ENCODE measurements around the gene ANO8. TPM values are rescaled to one million over a fixed set of nuclear protein-coding genes. Genes with fewer than 3 reads are reported as not detected.
"Not testable (repeated sequence)": the region's sequence is repeated elsewhere in the genome, so short reads cannot be mapped to it uniquely, and the experiment has no call there.

The ANO8 gene, protein sequence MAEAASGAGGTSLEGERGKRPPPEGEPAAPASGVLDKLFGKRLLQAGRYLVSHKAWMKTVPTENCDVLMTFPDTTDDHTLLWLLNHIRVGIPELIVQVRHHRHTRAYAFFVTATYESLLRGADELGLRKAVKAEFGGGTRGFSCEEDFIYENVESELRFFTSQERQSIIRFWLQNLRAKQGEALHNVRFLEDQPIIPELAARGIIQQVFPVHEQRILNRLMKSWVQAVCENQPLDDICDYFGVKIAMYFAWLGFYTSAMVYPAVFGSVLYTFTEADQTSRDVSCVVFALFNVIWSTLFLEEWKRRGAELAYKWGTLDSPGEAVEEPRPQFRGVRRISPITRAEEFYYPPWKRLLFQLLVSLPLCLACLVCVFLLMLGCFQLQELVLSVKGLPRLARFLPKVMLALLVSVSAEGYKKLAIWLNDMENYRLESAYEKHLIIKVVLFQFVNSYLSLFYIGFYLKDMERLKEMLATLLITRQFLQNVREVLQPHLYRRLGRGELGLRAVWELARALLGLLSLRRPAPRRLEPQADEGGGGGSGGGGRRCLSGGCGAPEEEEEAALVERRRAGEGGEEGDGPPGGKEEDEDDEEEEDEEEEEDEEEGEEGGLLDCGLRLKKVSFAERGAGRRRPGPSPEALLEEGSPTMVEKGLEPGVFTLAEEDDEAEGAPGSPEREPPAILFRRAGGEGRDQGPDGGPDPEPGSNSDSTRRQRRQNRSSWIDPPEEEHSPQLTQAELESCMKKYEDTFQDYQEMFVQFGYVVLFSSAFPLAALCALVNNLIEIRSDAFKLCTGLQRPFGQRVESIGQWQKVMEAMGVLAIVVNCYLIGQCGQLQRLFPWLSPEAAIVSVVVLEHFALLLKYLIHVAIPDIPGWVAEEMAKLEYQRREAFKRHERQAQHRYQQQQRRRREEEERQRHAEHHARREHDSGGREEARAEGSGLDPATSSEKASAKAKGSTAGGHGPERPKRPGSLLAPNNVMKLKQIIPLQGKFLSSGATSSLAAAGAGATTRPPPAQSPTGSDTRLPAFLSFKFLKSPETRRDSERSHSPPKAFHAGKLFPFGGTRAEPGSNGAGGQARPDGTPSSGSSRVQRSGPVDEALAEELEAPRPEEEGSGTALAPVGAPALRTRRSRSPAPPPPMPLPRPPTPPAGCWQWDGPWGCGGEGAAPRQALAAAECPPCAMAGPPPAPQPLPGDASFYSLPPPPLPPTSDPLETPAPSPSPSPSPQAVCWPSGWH
- 20.0 TPM for total RNA-seq

DNA sequence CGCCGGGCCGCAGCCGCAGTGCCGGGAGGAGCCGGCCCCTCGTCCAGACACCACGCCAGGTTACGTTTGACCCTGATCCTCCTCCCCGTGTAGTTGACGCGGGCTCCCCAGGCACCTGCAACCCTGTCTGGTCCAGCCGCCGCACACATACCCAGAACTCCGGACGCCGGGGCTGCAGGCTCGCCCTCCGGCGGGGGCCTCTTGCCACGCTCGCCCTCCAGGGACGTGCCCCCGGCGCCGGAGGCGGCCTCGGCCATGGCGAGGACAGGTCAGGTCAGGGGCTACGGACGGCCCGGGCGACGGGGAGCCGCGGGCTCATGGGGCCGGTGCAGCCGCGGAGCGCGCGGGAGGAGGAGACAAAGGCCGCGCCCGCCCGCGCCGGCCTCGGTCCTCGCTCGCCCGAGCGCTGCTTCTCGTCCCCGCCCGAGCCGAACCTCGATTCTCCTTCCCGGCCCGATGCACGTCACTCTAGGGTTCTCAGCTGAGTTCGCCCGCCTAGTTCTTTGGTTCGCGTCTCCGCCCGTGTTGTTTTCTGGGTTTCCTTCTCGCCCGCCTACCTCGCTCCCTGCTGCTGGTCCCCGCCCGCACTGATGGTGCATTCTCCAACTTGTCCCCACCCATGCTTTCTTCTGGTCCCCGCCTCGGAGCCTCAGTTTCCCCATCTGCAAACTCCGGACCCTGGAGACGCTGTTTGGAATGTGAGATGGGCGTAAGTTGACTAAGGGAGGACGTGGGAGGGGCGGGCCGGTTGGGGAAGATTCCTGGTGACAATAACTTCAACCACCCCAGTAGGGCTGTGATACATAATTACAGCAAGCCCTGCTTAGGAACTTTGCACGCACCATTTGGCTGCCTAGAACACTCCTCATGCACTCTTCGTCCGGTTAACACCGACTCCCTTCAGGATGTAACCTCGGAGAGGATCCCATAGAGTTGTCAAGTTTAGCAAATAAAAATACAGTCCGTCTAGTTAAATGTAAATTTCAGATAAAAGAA lies at the start of gene ANO8:
Gene ANO8 (minus strand): TSS at position 442 of the 996 bp plus-strand sequence. CDS start 185 bp downstream, at position 257.
- peak; percentile 97 for DNase-seq (ENCODE audit: low spot score in 2 of 2)

GRCh38 chr19:17380426-17381138 lies 45.9 kb upstream of the ANO8 start:
- DNase-seq (ENCODE audit: low spot score in 2 of 2) (no peak), FAIRE-seq (no peak)

More for the DNA sequence above, at the start of gene ANO8:
- no peak for FAIRE-seq

GRCh38 chr19:17379221-17379631 lies 44.6 kb upstream of the ANO8 start:
- FAIRE-seq, result no peak
- DNase-seq (ENCODE audit: low spot score in 2 of 2), result no peak

DNA sequence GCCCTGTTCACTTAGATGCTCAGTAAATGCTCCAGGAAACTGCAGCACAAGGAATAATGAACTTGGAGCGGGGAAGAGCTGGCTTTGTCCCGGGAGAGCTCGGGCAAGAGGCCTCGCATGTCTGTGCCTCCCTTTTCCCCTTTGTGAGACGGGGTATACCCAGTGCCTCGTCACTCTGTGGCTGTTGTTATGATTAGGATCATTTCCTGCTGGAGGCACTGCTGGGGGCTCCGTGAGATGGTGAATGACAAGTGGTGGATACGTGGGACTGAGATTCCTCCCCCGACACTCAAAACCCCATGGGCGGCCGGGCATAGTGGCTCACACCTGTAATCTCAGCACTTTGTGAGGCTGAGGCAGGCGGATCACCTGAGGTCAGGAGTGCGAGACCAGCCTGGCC lies 43.6 kb upstream of the ANO8 start:
- FAIRE-seq (no peak), DNase-seq (ENCODE audit: low spot score in 2 of 2) (no peak)

DNA sequence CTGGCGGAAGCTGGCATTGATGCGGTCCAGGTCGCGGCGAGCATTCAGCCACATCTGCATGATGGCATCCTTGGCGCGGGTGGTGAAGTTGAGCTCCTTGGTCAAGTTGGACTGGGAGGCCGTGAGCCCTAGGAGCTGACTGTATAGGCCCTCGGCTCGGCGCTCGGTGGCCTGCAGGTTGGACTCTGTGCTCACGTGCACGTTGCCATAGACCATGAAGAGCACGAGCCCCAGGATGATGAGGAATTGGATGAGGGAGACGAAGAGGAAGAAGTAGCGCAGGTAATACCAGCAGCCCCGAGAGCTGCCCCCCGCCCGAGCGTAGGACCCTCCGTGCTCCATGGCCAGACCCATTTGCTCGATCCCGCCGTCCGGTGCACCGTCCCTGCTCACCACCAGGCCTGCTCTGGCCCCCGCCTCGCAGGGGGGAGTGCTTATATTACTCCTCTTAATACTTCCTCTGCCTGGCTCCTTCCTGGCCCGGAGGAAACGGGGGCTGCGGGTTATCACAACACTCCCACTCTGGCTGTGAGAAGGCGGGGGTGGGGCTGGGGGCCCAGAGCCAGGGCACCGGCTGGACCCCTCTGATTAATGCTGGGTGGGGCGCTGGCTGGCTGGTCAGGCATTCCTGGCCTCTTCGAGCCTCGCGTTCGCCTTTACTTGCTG lies 42.4 kb upstream of the ANO8 start, which contains the start of gene PLVAP:
Gene PLVAP (minus strand): TSS at position 408 of the 666 bp plus-strand sequence. CDS start 54 bp downstream, at position 354.
- DNase-seq (ENCODE audit: low spot score in 2 of 2) (no peak), FAIRE-seq (no peak)

- no peak for FAIRE-seq
- no peak for DNase-seq (ENCODE audit: low spot score in 2 of 2)
Observed at GRCh38 chr19:17370026-17370587, 35.5 kb upstream of the ANO8 start.

DNA sequence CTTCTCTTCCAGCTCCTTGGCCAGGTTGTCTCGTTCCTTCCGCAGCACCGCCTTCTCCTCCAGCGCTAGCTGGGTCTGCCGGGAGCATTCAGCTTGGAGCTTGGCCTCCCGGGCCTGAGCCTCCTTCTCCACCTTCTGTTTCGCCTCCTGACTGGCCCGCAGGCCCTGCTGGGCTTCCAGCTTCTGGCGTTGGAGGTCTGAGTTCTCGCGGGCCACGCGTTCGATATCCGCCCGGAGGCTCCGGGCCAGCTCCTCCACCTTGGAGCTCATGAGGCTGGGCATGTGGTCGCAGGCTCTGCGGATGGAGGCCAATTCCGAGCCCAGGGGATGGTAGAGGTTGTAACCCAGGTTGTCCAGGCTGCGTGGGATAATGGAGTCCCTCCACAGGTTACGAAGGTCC lies 30.7 kb upstream of the ANO8 start:
- DNase-seq (ENCODE audit: low spot score in 2 of 2), result no peak
- FAIRE-seq, result no peak

DNA sequence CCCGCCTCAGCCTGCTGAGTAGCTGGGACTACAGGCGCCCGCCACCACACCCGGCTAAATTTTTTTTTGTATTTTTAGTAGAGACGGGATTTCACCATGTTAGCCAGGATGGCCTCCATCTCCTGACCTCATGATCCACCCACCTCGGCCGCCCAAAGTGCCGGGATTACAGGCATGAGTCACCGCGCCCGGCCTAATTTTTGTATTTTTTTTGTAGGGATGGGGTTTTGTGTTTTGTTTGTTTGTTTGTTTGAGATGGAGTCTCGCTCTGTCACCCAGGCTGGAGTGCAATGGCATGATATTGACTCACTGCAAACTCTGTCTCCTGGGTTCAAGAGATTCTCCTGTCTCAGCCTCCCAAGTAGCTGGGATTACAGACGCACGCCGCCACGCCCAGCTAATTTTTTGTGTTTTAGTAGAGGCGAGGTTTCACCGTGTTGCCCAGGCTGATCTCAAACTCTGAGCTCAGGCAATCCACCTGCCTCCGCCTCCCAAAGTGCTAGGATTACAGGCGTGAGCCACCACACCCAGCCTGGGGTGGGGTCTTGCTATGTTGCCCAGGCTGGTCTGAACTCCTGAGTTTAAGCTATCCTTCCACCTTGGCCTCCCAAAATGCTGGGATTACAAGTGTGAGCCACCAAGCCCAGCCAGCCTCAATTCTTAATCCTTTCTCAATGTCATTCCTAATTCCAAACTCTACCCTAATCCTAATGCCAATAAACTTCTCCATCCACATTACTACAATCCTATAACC lies 29.4 kb upstream of the ANO8 start:
- FAIRE-seq, result not testable (repeated sequence)

GRCh38 chr19:17359905-17360800 lies 25.5 kb upstream of the ANO8 start:
- DNase-seq (ENCODE audit: low spot score in 2 of 2) (no peak), FAIRE-seq (no peak)

More for the DNA sequence above, 29.4 kb upstream of the ANO8 start:
- not testable (repeated sequence) for DNase-seq (ENCODE audit: low spot score in 2 of 2)

DNA sequence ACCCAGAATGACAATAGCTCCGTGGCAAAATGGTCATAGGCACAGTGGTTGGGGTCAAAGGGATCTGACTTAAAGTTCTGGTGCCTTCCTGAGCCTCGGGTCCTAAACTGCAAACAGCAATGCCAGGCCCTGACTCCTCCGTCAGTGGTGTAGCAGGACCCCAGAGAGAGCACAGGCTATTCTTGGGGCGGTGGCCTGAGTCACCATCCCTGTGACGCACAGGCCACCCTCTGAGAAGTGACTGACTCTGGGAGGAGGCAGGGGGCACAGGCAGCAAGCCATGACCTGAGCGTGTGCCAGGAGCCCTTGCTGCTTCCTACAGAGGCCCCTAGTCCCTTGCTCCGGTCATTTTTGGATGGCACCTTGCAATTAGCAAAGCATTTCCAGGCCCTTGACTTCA lies 23.7 kb upstream of the ANO8 start:
- FAIRE-seq (no peak), DNase-seq (ENCODE audit: low spot score in 2 of 2) (no peak)

GRCh38 chr19:17357724-17358123 lies 23.1 kb upstream of the ANO8 start:
- DNase-seq (ENCODE audit: low spot score in 2 of 2), result no peak

GRCh38 chr19:17357078-17357666 lies 22.5 kb upstream of the ANO8 start:
- no peak for FAIRE-seq

More at GRCh38 chr19:17357724-17358123, 23.1 kb upstream of the ANO8 start:
- no peak for FAIRE-seq

GRCh38 chr19:17353386-17353785 lies 18.7 kb upstream of the ANO8 start:
- DNase-seq (ENCODE audit: low spot score in 2 of 2) (no peak), FAIRE-seq (no peak)

More at GRCh38 chr19:17357078-17357666, 22.5 kb upstream of the ANO8 start:
- DNase-seq (ENCODE audit: low spot score in 2 of 2), result no peak

- FAIRE-seq (no peak), DNase-seq (ENCODE audit: low spot score in 2 of 2) (no peak)
Observed at GRCh38 chr19:17352608-17353280, 18.1 kb upstream of the ANO8 start.
